Fibroblast of mammary gland (primary cell): Measurements from ENCODE around the gene NDUFS6.

Experiments
- DNase-seq: peaks from one replicate; pipeline ENCODE4 v3.0.0-alpha.2; 2010; ENCODE audit warnings: low read depth
- H3K4me3 ChIP-seq: 2 replicates; pipeline ENCODE4 v1.5.1; 2011; ENCODE audit warnings: low read depth, mild to moderate bottlenecking, low read length, moderate library complexity; ENCODE audit not compliant: control insufficient read depth
- CTCF ChIP-seq: conservative IDR thresholded peaks from 2 replicates; pipeline ENCODE4 v1.5.1; 2011; ENCODE audit warnings: low read depth, low read length, inconsistent platforms; ENCODE audit not compliant: control insufficient read depth, insufficient read depth

Gene NDUFS6

GRCh38 chr5:1801222-1801966 lies at the start of gene NDUFS6:
Gene NDUFS6, plus strand, starts transcription at chr5:1801407. Its CDS starts 11 bp downstream, at chr5:1801418.
- H3K4me3 ChIP-seq = peak within 1 kb of the TSS; percentile 84
- no peak for TF ChIP-seq CTCF
- DNase-seq = peak; percentile 66

- no peak for DNase-seq
- TF ChIP-seq CTCF = no peak
- H3K4me3 ChIP-seq = no peak overlapping the region
Measured at GRCh38 chr5:1751864-1752822, 49.1 kb upstream of the NDUFS6 start.

GRCh38 chr5:1752881-1753280 lies 48.3 kb upstream of the NDUFS6 start:
- no peak for DNase-seq
- H3K4me3 ChIP-seq = no peak overlapping the region
- no peak for TF ChIP-seq CTCF

GRCh38 chr5:1753490-1753889 lies 47.7 kb upstream of the NDUFS6 start:
- no peak for DNase-seq
- no peak overlapping the region for H3K4me3 ChIP-seq
- TF ChIP-seq CTCF = no peak

GRCh38 chr5:1754531-1755220 lies 46.5 kb upstream of the NDUFS6 start:
- DNase-seq = no peak
- no peak overlapping the region for H3K4me3 ChIP-seq
- TF ChIP-seq CTCF = no peak

GRCh38 chr5:1755321-1755949 lies 45.8 kb upstream of the NDUFS6 start:
- no peak overlapping the region for H3K4me3 ChIP-seq
- TF ChIP-seq CTCF = no peak
- no peak for DNase-seq
